Astrocyte (in vitro differentiated cells and primary cell): ENCODE data around the gene FRYL.

Source experiments
- EZH2 ChIP-seq: IDR thresholded peaks from 2 replicates; pipeline ENCODE4 v1.6.1; 2012; ENCODE audit warnings: mild to moderate bottlenecking, low read length, inconsistent platforms; ENCODE audit not compliant: insufficient read depth
- TF ChIP-seq, protein P1 (sequence below): IDR thresholded peaks from 2 replicates; pipeline ENCODE4 v1.5.1; 2011; ENCODE audit warnings: low read depth, mild to moderate bottlenecking, inconsistent platforms, low read length, moderate library complexity; ENCODE audit not compliant: insufficient read depth

DNA sequence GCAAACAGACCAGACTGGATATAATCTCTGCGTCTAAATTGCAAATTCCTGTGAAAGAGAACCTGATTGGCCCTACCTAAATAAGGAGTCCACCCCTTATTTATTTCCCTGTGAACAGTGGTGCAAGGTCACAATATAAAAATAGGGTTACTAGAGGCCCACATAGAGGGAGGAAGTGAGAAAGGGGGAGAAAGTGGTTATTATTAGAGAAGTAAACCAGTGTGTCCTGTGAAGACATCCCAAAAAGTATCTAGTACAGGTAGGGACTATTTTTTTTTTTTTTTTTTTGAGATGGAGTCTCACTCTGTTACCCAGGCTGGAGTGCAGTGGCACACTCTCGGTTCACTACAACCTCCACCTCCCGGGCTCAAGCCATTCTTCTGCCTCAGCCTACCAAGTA lies 15.0 kb upstream of the FRYL start:
- TF ChIP-seq EZH2 = no peak
- TF ChIP-seq, protein P1, sequence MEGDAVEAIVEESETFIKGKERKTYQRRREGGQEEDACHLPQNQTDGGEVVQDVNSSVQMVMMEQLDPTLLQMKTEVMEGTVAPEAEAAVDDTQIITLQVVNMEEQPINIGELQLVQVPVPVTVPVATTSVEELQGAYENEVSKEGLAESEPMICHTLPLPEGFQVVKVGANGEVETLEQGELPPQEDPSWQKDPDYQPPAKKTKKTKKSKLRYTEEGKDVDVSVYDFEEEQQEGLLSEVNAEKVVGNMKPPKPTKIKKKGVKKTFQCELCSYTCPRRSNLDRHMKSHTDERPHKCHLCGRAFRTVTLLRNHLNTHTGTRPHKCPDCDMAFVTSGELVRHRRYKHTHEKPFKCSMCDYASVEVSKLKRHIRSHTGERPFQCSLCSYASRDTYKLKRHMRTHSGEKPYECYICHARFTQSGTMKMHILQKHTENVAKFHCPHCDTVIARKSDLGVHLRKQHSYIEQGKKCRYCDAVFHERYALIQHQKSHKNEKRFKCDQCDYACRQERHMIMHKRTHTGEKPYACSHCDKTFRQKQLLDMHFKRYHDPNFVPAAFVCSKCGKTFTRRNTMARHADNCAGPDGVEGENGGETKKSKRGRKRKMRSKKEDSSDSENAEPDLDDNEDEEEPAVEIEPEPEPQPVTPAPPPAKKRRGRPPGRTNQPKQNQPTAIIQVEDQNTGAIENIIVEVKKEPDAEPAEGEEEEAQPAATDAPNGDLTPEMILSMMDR = no peak
